ENCODE results near the gene NLK. TPM values are rescaled to one million over a fixed set of nuclear protein-coding genes. Genes with fewer than 3 reads are reported as not detected.

Gene NLK
- total RNA-seq, 2 experiments from 2014 or later: 18.1 to 27.8 TPM

- Histone ChIP-seq H3K4me3 (ENCODE audit: low read depth, low read length, poor library complexity, severe bottlenecking) (no peak overlapping the region), H3K36me3 (ENCODE audit: insufficient read depth, low read length) (peaks cover 28% of the 10 kb centered on the region; the same call in 1 of the 2 replicates), H3K4me2 (ENCODE audit: low read length) (no peak overlapping the region), H3K4me1 (ENCODE audit: insufficient read depth, low read length, poor library complexity, severe bottlenecking) (no peaks in the 10 kb centered on the region), H2AFZ (ENCODE audit: low read length) (no peak overlapping the region), H3K9me3 (ENCODE audit: low read length) (no peaks in the 10 kb centered on the region), H4K20me1 (ENCODE audit: insufficient read depth, low read length) (no peaks in the 10 kb centered on the region), H3K79me2 (ENCODE audit: insufficient read depth, low read depth, low read length) (no peaks in the 10 kb centered on the region), H3K27ac (ENCODE audit: low read depth, low read length, poor library complexity, severe bottlenecking) (no peak overlapping the region), H3K9me2 (ENCODE audit: insufficient read depth, low read length) (no peaks in the 10 kb centered on the region)
- ChIA-PET CTCF (ENCODE audit: unreplicated experiment) (no interaction called here), POLR2A (interaction anchor here (0.7 kb wide), 1 partner anchor 12 kb away, joined by 5 read pairs; no protein-coding TSS in a partner anchor)
- no TSS peak for BruUV-seq (replicated peaks)
- no peak for TF ChIP-seq EZH2phosphoT487 (IDR thresholded peaks at IDR 0.05; ENCODE audit: borderline replicate concordance, low read depth, low read length)
- TF ChIP-seq, protein P1, sequence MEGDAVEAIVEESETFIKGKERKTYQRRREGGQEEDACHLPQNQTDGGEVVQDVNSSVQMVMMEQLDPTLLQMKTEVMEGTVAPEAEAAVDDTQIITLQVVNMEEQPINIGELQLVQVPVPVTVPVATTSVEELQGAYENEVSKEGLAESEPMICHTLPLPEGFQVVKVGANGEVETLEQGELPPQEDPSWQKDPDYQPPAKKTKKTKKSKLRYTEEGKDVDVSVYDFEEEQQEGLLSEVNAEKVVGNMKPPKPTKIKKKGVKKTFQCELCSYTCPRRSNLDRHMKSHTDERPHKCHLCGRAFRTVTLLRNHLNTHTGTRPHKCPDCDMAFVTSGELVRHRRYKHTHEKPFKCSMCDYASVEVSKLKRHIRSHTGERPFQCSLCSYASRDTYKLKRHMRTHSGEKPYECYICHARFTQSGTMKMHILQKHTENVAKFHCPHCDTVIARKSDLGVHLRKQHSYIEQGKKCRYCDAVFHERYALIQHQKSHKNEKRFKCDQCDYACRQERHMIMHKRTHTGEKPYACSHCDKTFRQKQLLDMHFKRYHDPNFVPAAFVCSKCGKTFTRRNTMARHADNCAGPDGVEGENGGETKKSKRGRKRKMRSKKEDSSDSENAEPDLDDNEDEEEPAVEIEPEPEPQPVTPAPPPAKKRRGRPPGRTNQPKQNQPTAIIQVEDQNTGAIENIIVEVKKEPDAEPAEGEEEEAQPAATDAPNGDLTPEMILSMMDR (conservative IDR thresholded peaks at IDR 0.05; ENCODE audit: low read length): no peak
- intact Hi-C loops (cut with micrococcal nuclease; ENCODE audit: unreplicated experiment): no loop called here
- no peak for DNase-seq (ENCODE audit: low spot score)
Measured at GRCh38 chr17:28173031-28173561, 130.6 kb downstream of the NLK start.

DNA sequence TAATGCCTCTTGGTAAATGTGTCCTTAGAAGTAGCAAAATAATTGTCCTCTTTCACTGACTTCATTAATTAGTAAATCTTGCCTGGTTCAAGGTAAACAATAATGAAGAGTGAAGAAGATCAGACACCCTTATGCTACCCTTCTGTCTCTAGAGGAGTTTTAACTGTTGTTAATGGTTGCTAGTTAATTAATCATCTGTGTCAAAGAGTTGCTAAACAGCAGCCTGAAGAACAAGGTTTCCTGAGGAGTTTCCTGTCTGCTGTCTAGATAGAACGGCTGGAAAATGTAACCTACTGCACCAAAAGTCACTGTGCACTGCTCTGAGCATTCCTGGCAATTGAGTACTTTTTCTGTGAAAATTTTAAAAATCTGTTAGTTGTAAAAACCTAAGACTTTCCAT, 131.3 kb downstream of the NLK start:
- no TSS peak for BruUV-seq (replicated peaks)
- no peak overlapping the region for H2AFZ ChIP-seq (ENCODE audit: low read length)
- DNase-seq (ENCODE audit: low spot score): no peak
- H3K4me1 ChIP-seq (ENCODE audit: insufficient read depth, low read length, poor library complexity, severe bottlenecking): no peaks in the 10 kb centered on the region
- no peak overlapping the region for H3K27ac ChIP-seq (ENCODE audit: low read depth, low read length, poor library complexity, severe bottlenecking)
- POLR2A ChIA-PET: no interaction called here
- TF ChIP-seq, protein P1 (conservative IDR thresholded peaks at IDR 0.05; ENCODE audit: low read length): no peak
- no peak for TF ChIP-seq EZH2phosphoT487 (IDR thresholded peaks at IDR 0.05; ENCODE audit: borderline replicate concordance, low read depth, low read length)
- intact Hi-C loops (cut with micrococcal nuclease; ENCODE audit: unreplicated experiment): no loop called here
- H3K9me3 ChIP-seq (ENCODE audit: low read length): no peaks in the 10 kb centered on the region
- H3K4me2 ChIP-seq (ENCODE audit: low read length): no peak overlapping the region
- H4K20me1 ChIP-seq (ENCODE audit: insufficient read depth, low read length): no peaks in the 10 kb centered on the region
- CTCF ChIA-PET (ENCODE audit: unreplicated experiment): no interaction called here
- no peaks in the 10 kb centered on the region for H3K79me2 ChIP-seq (ENCODE audit: insufficient read depth, low read depth, low read length)
- H3K36me3 ChIP-seq (ENCODE audit: insufficient read depth, low read length): peaks cover 24% of the 10 kb centered on the region; the same call in 1 of the 2 replicates
- H3K9me2 ChIP-seq (ENCODE audit: insufficient read depth, low read length): no peaks in the 10 kb centered on the region
- no peak overlapping the region for H3K4me3 ChIP-seq (ENCODE audit: low read depth, low read length, poor library complexity, severe bottlenecking)

- TF ChIP-seq EZH2phosphoT487 (IDR thresholded peaks at IDR 0.05; ENCODE audit: borderline replicate concordance, low read depth, low read length): no peak
- TF ChIP-seq, protein P1 (conservative IDR thresholded peaks at IDR 0.05; ENCODE audit: low read length): no peak
- POLR2A ChIA-PET: no interaction called here
- Histone ChIP-seq H3K36me3 (ENCODE audit: insufficient read depth, low read length) (peaks cover 18% of the 10 kb centered on the region; the same call in 1 of the 2 replicates), H4K20me1 (ENCODE audit: insufficient read depth, low read length) (no peaks in the 10 kb centered on the region), H3K27ac (ENCODE audit: low read depth, low read length, poor library complexity, severe bottlenecking) (no peak overlapping the region), H3K4me2 (ENCODE audit: low read length) (no peak overlapping the region), H3K4me3 (ENCODE audit: low read depth, low read length, poor library complexity, severe bottlenecking) (no peak overlapping the region), H2AFZ (ENCODE audit: low read length) (no peak overlapping the region), H3K79me2 (ENCODE audit: insufficient read depth, low read depth, low read length) (no peaks in the 10 kb centered on the region), H3K9me3 (ENCODE audit: low read length) (no peaks in the 10 kb centered on the region), H3K4me1 (ENCODE audit: insufficient read depth, low read length, poor library complexity, severe bottlenecking) (no peaks in the 10 kb centered on the region), H3K9me2 (ENCODE audit: insufficient read depth, low read length) (no peaks in the 10 kb centered on the region)
- BruUV-seq (replicated peaks): no TSS peak
- CTCF ChIA-PET (ENCODE audit: unreplicated experiment): no interaction called here
- intact Hi-C loops (cut with micrococcal nuclease; ENCODE audit: unreplicated experiment): no loop called here
- DNase-seq (ENCODE audit: low spot score): peak; percentile 4
Measured at GRCh38 chr17:28174352-28175046, 132.0 kb downstream of the NLK start.

Measured in OCI-LY7 (cell line).